HCT116 (cell line): ENCODE measurements around the gene NDRG3. TPM values are rescaled to one million over a fixed set of nuclear protein-coding genes. Genes with fewer than 3 reads are reported as not detected.
A peak's percentile ranks its signal among the peaks of the same experiment; 100 is the strongest.

ENCODE experiments used
- ATAC-seq: fragments of 200-7000 bp; cut with Tn5 transposase; 2 replicates; pipeline ENCODE4 v1.9.1; 2020; ENCODE audit warnings: mild to moderate bottlenecking, moderate library complexity
- BruUV-seq: library from RNA; stranded (reverse); fragments of 400-500 nt; replicated peaks from 2 replicates; lab custom pipeline; 2021; lab: Mats Ljungman, UMichigan
- CTCF ChIA-PET: fragments of 300-600 bp; sonication (Branson Sonifier 250); formaldehyde crosslinking; loops from one replicate; lab custom pipeline; 2021; ENCODE audit warnings: antibody characterized with exemption; lab: Charles Lee
- POLR2A ChIA-PET: fragments of 300-600, 350-600 bp; sonication (Branson Sonifier 250); formaldehyde crosslinking; loops from one replicate; lab custom pipeline; 2021; ENCODE audit warnings: antibody characterized with exemption; lab: Charles Lee
- RAD21 ChIA-PET, 2 experiments: fragments of 300-600 bp; sonication (Branson Sonifier 250); formaldehyde crosslinking; loops; one replicate each; lab custom pipeline; 2023; ENCODE audit warnings: low total read pairs in 2 of 2; ENCODE audit not compliant: uncharacterized antibody in 2 of 2, unreplicated experiment in 2 of 2, low non-redundant PET in 1 of 2; lab: Charles Lee
- DNase-seq: peaks from one replicate; pipeline ENCODE4 v3.0.0-alpha.2; 2010; ENCODE audit warnings: low read depth, low spot score
- H2AFZ ChIP-seq: fragments of 200-600 bp; shearing (Covaris generic), sonication (generic); 2 replicates; pipeline ENCODE4 v1.6.1; 2017; ENCODE audit warnings: low read depth, mixed run types, mixed read lengths, antibody characterized with exemption, low read length; ENCODE audit not compliant: poor library complexity, severe bottlenecking
- H3K27ac ChIP-seq: 2 replicates; pipeline ENCODE4 v1.5.1; 2012; ENCODE audit warnings: low read depth, low read length
- H3K27me3 ChIP-seq: fragments of 200-600 bp; sonication (generic); 2 replicates; pipeline ENCODE4 v1.6.1; 2016; ENCODE audit warnings: mixed run types, low read length, mixed read lengths; ENCODE audit not compliant: insufficient read depth
- H3K36me3 ChIP-seq, 2 experiments: fragments of 200-500 bp in 1 of 2; fragments of 200-600 bp in 1 of 2; sonication (Bioruptor generic) in 1 of 2; sonication (generic) in 1 of 2; 2 replicates each; pipeline versions ENCODE4 v1.5.1 to v1.6.1; 2014 to 2016; ENCODE audit warnings: low read length in 2 of 2, inconsistent platforms in 1 of 2, mixed read lengths in 1 of 2, mixed run types in 1 of 2; ENCODE audit not compliant: insufficient read depth in 2 of 2, control insufficient read depth in 1 of 2
- H3K4me1 ChIP-seq, 2 experiments: fragments of 200-600 bp in 1 of 2; sonication (generic) in 1 of 2; 2 replicates each; pipeline versions ENCODE4 v1.5.1 to v1.6.1; 2012 to 2017; ENCODE audit warnings: low read length in 2 of 2, inconsistent platforms in 1 of 2, mild to moderate bottlenecking in 1 of 2, mixed read lengths in 1 of 2, mixed run types in 1 of 2, moderate library complexity in 1 of 2; ENCODE audit not compliant: insufficient read depth in 2 of 2, control insufficient read depth in 1 of 2
- H3K4me2 ChIP-seq: fragments of 200-600 bp; sonication (generic); 2 replicates; pipeline ENCODE4 v1.6.1; 2017; ENCODE audit warnings: mixed run types, low read length, mixed read lengths
- H3K4me3 ChIP-seq, 2 experiments: fragments of 200-600 bp in 1 of 2; sonication (generic) in 1 of 2; replicated peaks in 1 of 2; 2 replicates each; pipeline ENCODE4 v1.5.1; 2011 to 2016; ENCODE audit warnings: low read length in 2 of 2, control low read depth in 1 of 2, low read depth in 1 of 2, mild to moderate bottlenecking in 1 of 2, mixed read lengths in 1 of 2, mixed run types in 1 of 2
- H3K79me2 ChIP-seq: fragments of 200-600 bp; sonication (generic); 2 replicates; pipeline ENCODE4 v1.6.1; 2017; ENCODE audit warnings: mild to moderate bottlenecking, mixed run types, low read length, moderate library complexity, mixed read lengths; ENCODE audit not compliant: insufficient read depth
- H3K9ac ChIP-seq: fragments of 200-600 bp; sonication (generic); 2 replicates; pipeline ENCODE4 v1.6.1; 2016; ENCODE audit warnings: low read length, mixed read lengths
- H3K9me2 ChIP-seq: fragments of 200-600 bp; sonication (generic), shearing (Covaris generic); 2 replicates; pipeline ENCODE4 v1.6.1; 2017; ENCODE audit warnings: mixed run types, mild to moderate bottlenecking, moderate library complexity; ENCODE audit not compliant: insufficient read depth
- H3K9me3 ChIP-seq, 2 experiments: fragments of 200-500 bp in 1 of 2; fragments of 200-600 bp in 1 of 2; sonication (Bioruptor generic) in 1 of 2; sonication (generic) in 1 of 2; 2 replicates each; pipeline ENCODE4 v1.6.1; 2014 to 2017; ENCODE audit warnings: low read length in 2 of 2, mixed read lengths in 2 of 2, inconsistent platforms in 1 of 2, low read depth in 1 of 2, mild to moderate bottlenecking in 1 of 2, mixed run types in 1 of 2, moderate library complexity in 1 of 2; ENCODE audit not compliant: control insufficient read depth in 1 of 2, insufficient read depth in 1 of 2
- H4K20me1 ChIP-seq: fragments of 200-600 bp; sonication (generic), shearing (Covaris generic); 2 replicates; pipeline ENCODE4 v1.6.1; 2017; ENCODE audit warnings: mixed run types, mild to moderate bottlenecking, moderate library complexity; ENCODE audit not compliant: insufficient read depth
- ATF3 ChIP-seq: IDR thresholded peaks from 2 replicates; pipeline ENCODE4 v1.6.1; 2012
- CTCF ChIP-seq, 3 experiments: fragments of 200-600 bp in 1 of 3; sonication (generic) in 1 of 3; IDR thresholded peaks in 2 of 3; conservative IDR thresholded peaks in 1 of 3; 2 replicates each; pipeline ENCODE4 v1.5.1; 2012 to 2017; ENCODE audit warnings: low read depth in 2 of 3, low read length in 2 of 3, antibody characterized with exemption in 1 of 3, borderline replicate concordance in 1 of 3, control low read depth in 1 of 3, mild to moderate bottlenecking in 1 of 3, mixed read lengths in 1 of 3, mixed run types in 1 of 3, moderate library complexity in 1 of 3; ENCODE audit not compliant: insufficient read depth in 1 of 3
- EGR1 ChIP-seq: IDR thresholded peaks from 2 replicates; pipeline ENCODE4 v1.6.1; 2012; ENCODE audit warnings: low read depth
- ELF1 ChIP-seq: IDR thresholded peaks from 2 replicates; pipeline ENCODE4 v1.6.1; 2012; ENCODE audit warnings: low read depth, borderline replicate concordance
- EZH2 ChIP-seq: fragments of 200-600 bp; sonication (generic); IDR thresholded peaks from 2 replicates; pipeline ENCODE4 v1.6.1; 2017; ENCODE audit warnings: antibody characterized with exemption, mixed run types
- EZH2phosphoT487 ChIP-seq: fragments of 200-600 bp; IDR thresholded peaks from 2 replicates; pipeline ENCODE4 v1.6.1; 2018; ENCODE audit warnings: antibody characterized with exemption, borderline replicate concordance
- FOSL1 ChIP-seq: IDR thresholded peaks from 2 replicates; pipeline ENCODE4 v1.6.1; 2012; ENCODE audit warnings: low read depth
- MAX ChIP-seq: IDR thresholded peaks from 2 replicates; pipeline ENCODE4 v1.6.1; 2012
- POLR2A ChIP-seq: IDR thresholded peaks from 2 replicates; pipeline ENCODE4 v1.7.0; 2011; ENCODE audit warnings: borderline replicate concordance; ENCODE audit not compliant: insufficient read depth, insufficient read length; ENCODE audit errors: extremely low read depth
- POLR2AphosphoS5 ChIP-seq: IDR thresholded peaks from 2 replicates; pipeline ENCODE4 v1.6.1; 2011; ENCODE audit warnings: mild to moderate bottlenecking, low read depth, low read length, moderate library complexity
- RAD21 ChIP-seq: IDR thresholded peaks from 2 replicates; pipeline ENCODE4 v1.6.1; 2012; ENCODE audit warnings: low read depth, mild to moderate bottlenecking
- REST ChIP-seq: IDR thresholded peaks from 2 replicates; pipeline ENCODE4 v1.6.1; 2012; ENCODE audit warnings: low read depth
- SIN3A ChIP-seq: IDR thresholded peaks from 2 replicates; pipeline ENCODE4 v1.6.1; 2012; ENCODE audit warnings: low read depth
- SP1 ChIP-seq: IDR thresholded peaks from 2 replicates; pipeline ENCODE4 v1.6.1; 2012; ENCODE audit warnings: low read depth
- SRF ChIP-seq: IDR thresholded peaks from 2 replicates; pipeline ENCODE4 v1.6.1; 2012; ENCODE audit warnings: low read depth
- TCF7L2 ChIP-seq: IDR thresholded peaks from 2 replicates; pipeline ENCODE4 v1.7.0; 2011; ENCODE audit warnings: borderline replicate concordance, inconsistent platforms; ENCODE audit not compliant: insufficient read depth, insufficient read length; ENCODE audit errors: extremely low read depth
- YY1 ChIP-seq: IDR thresholded peaks from 2 replicates; pipeline ENCODE4 v1.6.1; 2011; ENCODE audit warnings: low read length, low read depth, moderate library complexity, mild to moderate bottlenecking; ENCODE audit not compliant: insufficient replicate concordance; ENCODE audit errors: extremely low read depth
- ZBTB33 ChIP-seq: IDR thresholded peaks from 2 replicates; pipeline ENCODE4 v1.6.1; 2011; ENCODE audit warnings: mild to moderate bottlenecking, low read length, moderate library complexity; ENCODE audit not compliant: insufficient replicate concordance; ENCODE audit errors: extremely low read depth
- ZFX ChIP-seq: fragments of 450-650 bp; IDR thresholded peaks from 2 replicates; pipeline ENCODE4 v1.6.1; 2017
- ZNF274 ChIP-seq: fragments of 200-500 bp; sonication (Bioruptor generic); IDR thresholded peaks from 2 replicates; pipeline ENCODE4 v1.6.1; 2014; ENCODE audit warnings: mild to moderate bottlenecking, low read depth, low read length, inconsistent platforms
- intact Hi-C: fragments of 100-400 bp; cut with micrococcal nuclease; formaldehyde crosslinking; loops from 2 replicates; pipeline ENCODE4 v1.10.0; 2022
- total RNA-seq: library from RNA; stranded (reverse); gene quantifications from one replicate; pipeline ENCODE4 v1.2.1, GENCODE V29; 2021; ENCODE audit not compliant: unreplicated experiment

Gene NDRG3
- total RNA-seq, 1 experiment from 2014 or later = 29.3 TPM

- H4K20me1 ChIP-seq = peaks cover 5% of the 10 kb centered on the region; the same call in 1 of the 2 replicates
- H3K4me3 ChIP-seq = no peak overlapping the region
- peaks cover 0 to 13% of the 10 kb centered on the region in 2 experiments; a peak in 2 of 4 replicates for H3K4me1 ChIP-seq
- peaks cover 33 to 39% of the 10 kb centered on the region in 2 experiments for H3K36me3 ChIP-seq
- H3K9ac ChIP-seq = no peak overlapping the region
- BruUV-seq = no TSS peak
- TF ChIP-seq SP1 = no peak
- no peak for TF ChIP-seq ATF3
- no peak for TF ChIP-seq EZH2phosphoT487
- TF ChIP-seq ELF1 = no peak
- no peak for TF ChIP-seq SIN3A
- no peak for TF ChIP-seq POLR2AphosphoS5
- no peak for TF ChIP-seq POLR2A
- no peak; the same call in 1 of the 2 replicates for TF ChIP-seq FOSL1
- no peak for TF ChIP-seq TCF7L2
- TF ChIP-seq RAD21 = no peak
- no peak for TF ChIP-seq EGR1
- no peak for TF ChIP-seq YY1
- TF ChIP-seq ZNF274 = no peak
- TF ChIP-seq MAX = no peak
- no peak for TF ChIP-seq EZH2
- no peak for TF ChIP-seq CTCF (IDR thresholded peaks at IDR 0.05 in 2 of 3, conservative IDR thresholded peaks at IDR 0.05 in 1 of 3; ENCODE audit: borderline replicate concordance in 1 of 3, insufficient read depth in 1 of 3, low read depth in 2 of 3, low read length in 2 of 3)
- TF ChIP-seq ZBTB33 = no peak
- no peak for TF ChIP-seq SRF
- no peak for TF ChIP-seq ZFX
- no peak for TF ChIP-seq REST
- TF ChIP-seq, all 23 proteins: peak for 0
- Histone ChIP-seq H3K9me3 (no peaks in the 10 kb centered on the region), H3K27me3 (no peaks in the 10 kb centered on the region), H3K4me2 (no peak overlapping the region), H3K79me2 (peaks cover 16% of the 10 kb centered on the region; the same call in 1 of the 2 replicates), H2AFZ (no peak overlapping the region), H3K9me2 (no peaks in the 10 kb centered on the region), H3K27ac (0 out of 2 replicates have a peak overlapping the region, but pooled peaks have one; percentile 10)
- ChIA-PET POLR2A (no interaction called here), CTCF (interaction anchor here (1.1 kb wide), 1 partner anchor 8 kb away, joined by 3 read pairs; the partner anchor contains the start of gene RAB5IF), RAD21 (no interaction called here)
- DNase-seq (no peak), ATAC-seq (no peak; the same call in 1 of the 2 replicates)
- intact Hi-C loops = loop anchor here (10.0 kb wide), 2 partner anchors 271 to 301 kb away; no protein-coding TSS in a partner anchor
Observed at GRCh38 chr20:36613974-36614373, 131.9 kb downstream of the NDRG3 start.
